Muscle layer of duodenum (tissue), 2 donors: ENCODE measurements around the gene EPS8L2.

Experiments
- H3K27ac ChIP-seq: one replicate; pipeline ENCODE4 v1.7.0; 2013; ENCODE audit warnings: mild to moderate bottlenecking, low read length
- H3K27me3 ChIP-seq: one replicate; pipeline ENCODE4 v1.7.0; 2013; ENCODE audit warnings: low read depth, mild to moderate bottlenecking, control low read depth, low read length
- H3K36me3 ChIP-seq, 2 donors: one replicate each; pipeline ENCODE4 v1.7.0; 2013; ENCODE audit warnings: low read length in 2 of 2, control low read depth in 1 of 2, mild to moderate bottlenecking in 1 of 2; ENCODE audit not compliant: insufficient read depth in 2 of 2, control insufficient read depth in 1 of 2
- H3K4me1 ChIP-seq, 2 donors: one replicate each; pipeline ENCODE4 v1.7.0; 2013; ENCODE audit warnings: low read length in 2 of 2, mild to moderate bottlenecking in 2 of 2, control low read depth in 1 of 2, moderate library complexity in 1 of 2; ENCODE audit not compliant: insufficient read depth in 2 of 2, control insufficient read depth in 1 of 2
- H3K4me3 ChIP-seq, 2 donors: one replicate each; pipeline ENCODE4 v1.7.0; 2013; ENCODE audit warnings: low read length in 2 of 2, low read depth in 1 of 2, mild to moderate bottlenecking in 1 of 2
- H3K9me3 ChIP-seq, 2 donors: one replicate each; pipeline ENCODE4 v1.7.0; 2013; ENCODE audit warnings: low read length in 2 of 2, control low read depth in 1 of 2, mild to moderate bottlenecking in 1 of 2; ENCODE audit not compliant: control insufficient read depth in 1 of 2
- donor health status: healthy.

The EPS8L2 gene

DNA sequence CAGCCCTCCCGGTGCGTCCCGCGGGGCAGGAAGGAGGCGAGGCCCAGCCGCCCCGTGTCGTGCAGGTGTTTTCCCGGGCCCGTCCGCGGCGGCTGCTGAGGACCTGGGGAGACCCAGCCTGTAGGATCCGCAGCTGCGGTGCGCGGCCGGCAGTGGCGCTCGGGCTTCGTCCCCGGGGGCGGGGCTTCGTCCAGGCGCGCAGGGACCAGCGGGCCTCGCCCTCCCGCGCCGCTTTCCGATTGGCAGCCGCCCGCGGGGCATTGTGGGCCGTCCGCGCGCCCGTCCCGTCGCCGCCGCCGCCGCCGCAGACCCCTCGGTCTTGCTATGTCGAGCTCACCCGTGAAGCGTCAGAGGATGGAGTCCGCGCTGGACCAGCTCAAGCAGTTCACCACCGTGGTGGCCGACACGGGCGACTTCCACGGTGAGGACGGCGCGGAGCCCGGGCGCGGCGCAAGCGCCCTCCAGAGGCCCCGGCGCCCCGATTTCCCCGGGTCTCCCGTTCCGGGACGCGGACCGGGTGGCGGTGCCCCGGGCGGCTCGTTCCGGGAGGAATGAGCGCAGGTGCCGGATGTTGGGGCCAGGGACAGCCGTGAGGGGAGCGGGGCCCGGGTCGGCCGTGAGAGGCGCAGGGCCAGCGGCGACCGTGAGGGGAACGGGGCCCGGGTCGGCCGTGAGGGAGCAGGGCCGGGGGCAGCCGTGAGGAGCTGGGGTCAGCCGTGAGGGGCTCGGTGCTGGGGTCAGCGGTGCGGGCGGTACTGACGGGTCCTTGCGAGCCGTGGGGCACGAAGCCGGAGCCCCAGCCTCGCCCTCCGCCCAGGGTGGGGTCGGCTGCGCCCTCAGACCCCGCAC, 41.4 kb downstream of the EPS8L2 start, which contains the start of gene TALDO1:
TALDO1 (plus strand) TSS at position 307 of the 849 bp plus-strand sequence; CDS start at position 325, 18 bp downstream.
- peak within 1 kb of the TSS; percentile 24 for H3K27ac ChIP-seq
- H3K27me3 ChIP-seq = no peaks in the 10 kb centered on the region
- H3K9me3 ChIP-seq = no peaks in the 10 kb centered on the region
- H3K36me3 ChIP-seq = peaks cover 0 to 1% of the 10 kb centered on the region in 2 donors
- peak within 1 kb of the TSS; percentile 67 to 89 for H3K4me3 ChIP-seq
- H3K4me1 ChIP-seq = peaks cover 8 to 12% of the 10 kb centered on the region in 2 donors

DNA sequence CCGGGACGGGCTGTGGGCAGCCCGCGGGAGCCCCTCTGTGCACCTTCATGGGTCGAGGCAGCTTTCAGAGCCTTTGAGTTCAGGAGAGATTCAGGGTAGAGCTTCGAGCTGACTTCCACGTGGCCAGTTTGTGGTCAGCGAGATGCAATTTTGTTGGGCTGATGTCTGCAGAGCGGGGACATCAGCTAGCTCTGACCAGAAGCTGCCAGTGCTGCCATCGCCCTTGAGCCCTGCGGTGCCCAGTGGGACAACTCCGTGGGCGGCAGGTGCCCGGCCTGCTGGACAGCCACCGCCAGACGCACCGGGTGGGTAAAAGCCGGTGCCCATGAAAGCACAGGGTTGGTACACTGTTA, 42.0 kb downstream of the EPS8L2 start:
- Histone ChIP-seq H3K9me3 (no peaks in the 10 kb centered on the region), H3K27ac (peak overlapping the region; percentile 24), H3K27me3 (no peaks in the 10 kb centered on the region), H3K4me1 (peaks cover 8 to 12% of the 10 kb centered on the region in 2 donors), H3K36me3 (peaks cover 0 to 6% of the 10 kb centered on the region in 2 donors), H3K4me3 (peak overlapping the region; percentile 67 to 89)

DNA sequence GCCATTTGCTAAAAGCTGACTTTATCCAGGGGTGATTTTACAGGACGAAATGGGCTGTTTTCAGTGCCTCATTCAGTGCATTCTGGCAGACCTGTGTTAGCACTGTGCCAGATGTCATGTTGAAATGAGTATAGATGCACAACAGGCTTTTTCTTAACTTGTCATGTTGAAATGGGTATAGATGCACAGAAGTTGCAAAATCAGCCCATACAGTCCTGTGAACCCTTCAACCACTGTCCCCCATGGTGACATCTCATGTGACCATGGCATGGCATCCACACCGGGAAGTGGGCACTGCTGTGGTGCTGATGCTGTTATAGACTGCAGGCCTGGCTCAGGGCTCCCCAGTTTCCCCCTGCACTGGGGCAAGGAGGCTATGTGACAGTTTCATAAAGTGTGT, 43.7 kb downstream of the EPS8L2 start:
- H3K4me3 ChIP-seq = no peak overlapping the region
- H3K9me3 ChIP-seq = no peaks in the 10 kb centered on the region
- peaks cover 8 to 12% of the 10 kb centered on the region in 2 donors for H3K4me1 ChIP-seq
- H3K27ac ChIP-seq = no peak overlapping the region
- peaks cover 0 to 6% of the 10 kb centered on the region in 2 donors for H3K36me3 ChIP-seq
- H3K27me3 ChIP-seq = no peaks in the 10 kb centered on the region

DNA sequence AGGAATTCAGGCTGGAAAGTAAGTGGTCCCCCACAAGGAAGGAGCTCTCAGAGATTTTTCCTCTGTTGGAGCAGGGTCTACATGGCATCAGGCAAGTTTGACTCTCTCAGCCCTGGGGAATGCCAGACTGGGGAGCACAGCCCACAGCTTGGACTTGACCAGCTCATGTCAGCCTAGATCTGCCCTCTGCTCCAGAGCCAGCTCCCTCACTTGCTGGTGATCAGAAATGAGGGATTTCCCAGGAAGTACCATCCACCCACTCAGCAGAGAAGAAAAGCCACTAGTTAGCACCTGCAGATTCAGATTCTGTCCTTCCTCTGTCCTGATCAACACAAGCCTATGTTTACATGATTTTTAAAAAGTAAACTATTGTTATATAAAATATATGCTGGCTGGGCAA, 54.2 kb downstream of the EPS8L2 start:
- Histone ChIP-seq H3K36me3 (peaks cover 29 to 72% of the 10 kb centered on the region in 2 donors), H3K9me3 (no peaks in the 10 kb centered on the region), H3K4me1 (peaks cover 0 to 5% of the 10 kb centered on the region in 2 donors), H3K27ac (no peak overlapping the region), H3K4me3 (no peak overlapping the region), H3K27me3 (no peaks in the 10 kb centered on the region)

DNA sequence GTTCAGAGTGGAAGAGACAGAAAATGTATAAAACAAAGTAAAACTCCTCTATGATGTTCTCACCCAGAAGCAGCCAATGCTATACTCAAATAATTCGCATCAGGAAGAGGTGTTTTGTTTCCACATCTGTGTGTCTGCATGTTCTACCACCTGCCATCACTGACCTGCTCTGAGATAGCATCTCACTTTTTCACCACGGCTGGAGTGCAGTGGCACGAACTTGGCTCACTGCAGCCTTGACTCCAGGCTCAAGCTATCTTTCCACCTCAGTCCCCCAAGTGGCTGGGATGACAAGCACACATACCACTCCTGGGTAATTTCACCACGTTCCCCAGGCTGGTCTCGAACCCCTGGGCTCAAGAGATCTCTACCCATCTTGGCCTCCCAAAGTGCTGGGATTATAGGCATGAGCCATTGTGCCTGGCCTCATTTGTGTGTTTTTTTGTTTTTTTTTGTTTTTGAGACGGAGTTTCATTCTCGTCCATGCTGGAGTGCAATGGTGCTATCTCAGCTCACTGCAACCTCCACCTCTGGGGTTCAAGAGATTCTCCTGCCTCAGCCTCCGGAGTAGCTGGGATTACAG, 55.6 kb downstream of the EPS8L2 start:
- H3K27ac ChIP-seq = no peak overlapping the region
- H3K36me3 ChIP-seq = peaks cover 30 to 71% of the 10 kb centered on the region in 2 donors
- H3K4me1 ChIP-seq = peaks cover 0 to 5% of the 10 kb centered on the region in 2 donors
- H3K9me3 ChIP-seq = no peaks in the 10 kb centered on the region
- no peaks in the 10 kb centered on the region for H3K27me3 ChIP-seq
- H3K4me3 ChIP-seq = no peak overlapping the region

DNA sequence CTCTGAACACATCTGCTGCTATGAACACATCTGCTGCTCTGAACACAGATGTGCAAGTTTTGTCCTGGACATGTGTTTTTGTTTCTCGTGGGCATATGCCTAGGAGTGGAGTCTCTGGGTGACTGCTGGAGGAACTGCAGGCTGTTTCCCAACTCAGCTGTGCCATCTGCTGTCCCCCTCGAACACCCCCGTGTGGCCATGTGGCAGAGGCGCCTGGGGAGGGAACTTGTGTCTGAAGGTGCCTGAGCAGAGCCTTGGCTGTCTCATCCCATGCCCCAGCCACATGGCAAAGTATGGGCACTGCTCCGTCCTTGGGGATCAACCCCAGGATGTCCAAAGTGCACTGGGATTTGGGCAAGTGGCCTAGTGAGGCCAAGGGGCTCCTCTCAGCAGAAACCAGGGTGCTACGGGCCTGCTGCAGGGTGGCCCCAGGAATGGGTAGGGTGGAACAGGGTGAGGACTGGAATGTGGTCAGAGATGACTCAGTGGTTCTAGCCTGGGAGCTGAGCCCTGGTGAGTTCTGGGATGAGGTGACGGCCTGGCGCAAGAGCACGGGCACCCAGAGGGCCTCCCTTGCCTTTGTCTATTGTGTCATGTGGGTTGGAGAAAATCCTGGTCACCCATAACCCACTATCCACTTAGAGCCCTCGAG, 56.5 kb downstream of the EPS8L2 start:
- H3K27ac ChIP-seq = no peak overlapping the region
- H3K9me3 ChIP-seq = no peaks in the 10 kb centered on the region
- H3K27me3 ChIP-seq = no peaks in the 10 kb centered on the region
- H3K4me3 ChIP-seq = no peak overlapping the region
- peaks cover 0 to 5% of the 10 kb centered on the region in 2 donors for H3K4me1 ChIP-seq
- peaks cover 34 to 72% of the 10 kb centered on the region in 2 donors for H3K36me3 ChIP-seq

DNA sequence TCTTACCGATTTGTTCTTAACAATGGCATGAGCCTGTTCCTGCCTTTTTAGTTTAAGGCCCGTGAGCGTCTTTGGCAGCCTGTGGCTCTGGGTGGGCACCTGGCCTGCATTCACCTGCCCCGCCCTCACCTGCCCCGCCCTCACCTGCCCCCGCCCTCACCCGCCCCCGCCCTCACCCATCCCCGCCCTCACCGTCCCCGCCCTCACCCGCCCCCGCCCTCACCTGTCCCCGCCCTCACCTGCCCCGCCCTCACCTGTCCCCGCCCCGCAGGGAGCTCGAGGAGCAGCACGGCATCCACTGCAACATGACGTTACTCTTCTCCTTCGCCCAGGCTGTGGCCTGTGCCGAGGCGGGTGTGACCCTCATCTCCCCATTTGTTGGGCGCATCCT, 57.0 kb downstream of the EPS8L2 start:
- H3K27ac ChIP-seq = no peak overlapping the region

DNA sequence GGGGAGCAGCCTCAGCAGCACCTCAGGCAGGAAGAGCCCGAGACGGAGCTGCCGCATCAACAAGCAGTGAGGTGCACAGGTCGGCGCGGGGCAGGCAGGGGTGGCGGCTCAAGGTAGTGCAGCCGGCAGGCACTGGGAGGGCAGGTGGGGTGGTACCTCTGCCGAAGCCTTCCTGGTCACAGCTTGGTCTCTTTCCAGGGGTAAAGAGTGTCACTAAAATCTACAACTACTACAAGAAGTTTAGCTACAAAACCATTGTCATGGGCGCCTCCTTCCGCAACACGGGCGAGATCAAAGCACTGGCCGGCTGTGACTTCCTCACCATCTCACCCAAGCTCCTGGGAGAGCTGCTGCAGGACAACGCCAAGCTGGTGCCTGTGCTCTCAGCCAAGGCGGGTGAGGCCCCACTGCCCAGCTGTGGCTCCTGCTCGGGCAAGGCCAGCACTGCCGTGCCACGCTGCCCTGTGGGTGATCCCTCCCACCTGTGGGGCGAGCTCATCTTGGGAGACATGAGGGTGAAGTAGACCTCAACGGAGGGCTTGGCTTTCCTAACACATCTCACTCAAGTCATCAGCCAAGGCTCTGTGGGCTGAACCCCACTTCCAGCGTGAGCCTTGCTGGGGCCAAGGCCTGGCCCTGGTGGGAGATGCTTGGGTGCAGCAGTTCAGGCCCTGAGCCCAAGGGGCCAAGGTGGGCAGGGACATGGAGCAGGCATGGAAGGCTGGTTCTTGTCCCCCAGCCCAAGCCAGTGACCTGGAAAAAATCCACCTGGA, 57.7 kb downstream of the EPS8L2 start:
- Histone ChIP-seq H3K9me3 (no peaks in the 10 kb centered on the region), H3K36me3 (peaks cover 34 to 70% of the 10 kb centered on the region in 2 donors), H3K27ac (no peak overlapping the region), H3K4me3 (no peak overlapping the region), H3K4me1 (peaks cover 0 to 5% of the 10 kb centered on the region in 2 donors), H3K27me3 (no peaks in the 10 kb centered on the region)

More for the DNA sequence above, 57.0 kb downstream of the EPS8L2 start:
- no peaks in the 10 kb centered on the region for H3K27me3 ChIP-seq
- H3K9me3 ChIP-seq = no peaks in the 10 kb centered on the region
- H3K4me3 ChIP-seq = no peak overlapping the region
- H3K36me3 ChIP-seq = peaks cover 34 to 71% of the 10 kb centered on the region in 2 donors
- peaks cover 0 to 5% of the 10 kb centered on the region in 2 donors for H3K4me1 ChIP-seq

DNA sequence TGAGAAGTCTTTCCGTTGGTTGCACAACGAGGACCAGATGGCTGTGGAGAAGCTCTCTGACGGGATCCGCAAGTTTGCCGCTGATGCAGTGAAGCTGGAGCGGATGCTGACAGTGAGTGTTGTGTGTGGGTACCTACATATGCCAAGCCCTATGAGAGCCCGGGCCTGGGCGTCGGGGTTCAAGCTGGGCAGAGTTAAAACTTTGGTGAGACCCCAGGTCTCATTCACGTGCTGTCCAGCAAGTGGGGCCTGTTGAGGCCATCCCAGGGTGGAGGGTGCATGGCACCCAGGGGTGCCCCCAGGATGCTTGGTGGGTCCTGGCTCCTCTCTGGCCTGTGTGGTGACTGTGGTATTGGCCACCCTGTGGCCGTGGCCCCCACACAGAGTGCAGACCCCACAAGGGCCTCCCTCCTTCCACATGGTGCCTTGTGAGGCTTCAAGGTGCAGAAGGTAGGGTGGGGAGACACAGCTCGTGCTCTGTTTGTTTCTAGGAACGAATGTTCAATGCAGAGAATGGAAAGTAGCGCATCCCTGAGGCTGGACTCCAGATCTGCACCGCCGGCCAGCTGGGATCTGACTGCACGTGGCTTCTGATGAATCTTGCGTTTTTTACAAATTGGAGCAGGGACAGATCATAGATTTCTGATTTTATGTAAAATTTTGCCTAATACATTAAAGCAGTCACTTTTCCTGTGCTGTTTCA, 58.4 kb downstream of the EPS8L2 start:
- Histone ChIP-seq H3K27me3 (no peaks in the 10 kb centered on the region), H3K9me3 (no peaks in the 10 kb centered on the region), H3K4me3 (no peak overlapping the region), H3K27ac (no peak overlapping the region), H3K4me1 (peaks cover 0 to 5% of the 10 kb centered on the region in 2 donors), H3K36me3 (peaks cover 34 to 65% of the 10 kb centered on the region in 2 donors)

DNA sequence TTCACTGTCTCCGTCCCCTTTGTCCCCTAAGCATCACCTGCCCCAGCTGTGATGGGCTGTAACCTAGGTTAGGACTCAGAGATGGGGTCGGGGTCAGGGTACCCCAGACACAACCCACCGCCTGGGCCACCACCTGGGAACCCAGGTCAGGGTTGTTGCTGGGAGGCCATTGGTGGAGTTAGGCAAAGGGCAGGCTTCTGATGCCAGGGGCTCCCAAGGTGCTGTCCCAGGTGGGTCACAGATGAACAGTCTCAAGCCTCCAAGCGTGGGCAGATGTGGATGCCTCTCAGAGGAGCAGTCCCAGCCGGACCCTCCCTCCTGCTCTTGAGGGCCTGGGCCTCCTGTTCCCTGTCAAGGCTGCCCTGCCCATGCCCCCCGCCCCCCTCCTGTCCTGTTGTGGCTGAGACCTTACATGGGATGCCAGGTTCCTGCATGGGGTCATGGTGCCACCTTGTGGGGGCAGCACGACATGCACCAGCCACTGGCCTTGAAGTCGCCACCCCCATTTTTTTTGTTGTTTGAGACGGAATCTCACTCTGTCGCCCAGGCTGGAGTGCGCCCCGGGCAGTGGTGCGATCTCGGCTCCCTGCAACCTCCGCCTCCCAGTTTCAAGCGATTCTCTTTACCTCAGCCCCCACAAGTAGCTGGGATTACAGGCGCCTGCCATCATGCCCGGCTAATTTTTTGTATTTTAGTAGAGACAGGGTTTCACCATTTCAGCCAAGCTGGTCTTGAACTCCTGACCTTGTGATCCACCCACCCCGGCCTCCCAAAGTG, 59.2 kb downstream of the EPS8L2 start:
- no peak overlapping the region for H3K4me3 ChIP-seq
- H3K27ac ChIP-seq = no peak overlapping the region

More for the DNA sequence above, 59.2 kb downstream of the EPS8L2 start:
- H3K36me3 ChIP-seq = peaks cover 37 to 63% of the 10 kb centered on the region in 2 donors
- no peaks in the 10 kb centered on the region for H3K9me3 ChIP-seq
- H3K27me3 ChIP-seq = no peaks in the 10 kb centered on the region
- peaks cover 0 to 5% of the 10 kb centered on the region in 2 donors for H3K4me1 ChIP-seq
